ENCODE measurements around the gene S100A11.

The S100A11 gene

DNA sequence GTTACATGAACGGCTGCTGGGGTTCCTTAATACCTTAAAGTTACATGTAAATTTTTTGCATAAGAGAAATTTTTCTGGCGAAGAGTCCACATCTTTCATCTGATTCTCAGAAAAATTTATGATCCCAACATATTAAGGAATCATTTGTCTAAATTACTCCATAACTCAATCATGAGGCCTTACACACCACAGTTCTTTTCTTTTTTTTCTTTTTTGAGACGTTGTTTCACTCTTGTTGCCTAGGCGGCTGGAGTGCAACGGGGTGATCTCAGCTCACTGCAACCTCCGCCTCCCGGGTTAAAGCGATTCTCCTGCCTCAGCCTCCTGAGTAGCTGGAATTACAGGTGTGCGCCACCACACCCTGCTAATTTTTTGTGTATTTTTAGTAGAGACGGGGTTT, 2.1 kb upstream of the S100A11 start:
- DNase-seq, result no peak

DNA sequence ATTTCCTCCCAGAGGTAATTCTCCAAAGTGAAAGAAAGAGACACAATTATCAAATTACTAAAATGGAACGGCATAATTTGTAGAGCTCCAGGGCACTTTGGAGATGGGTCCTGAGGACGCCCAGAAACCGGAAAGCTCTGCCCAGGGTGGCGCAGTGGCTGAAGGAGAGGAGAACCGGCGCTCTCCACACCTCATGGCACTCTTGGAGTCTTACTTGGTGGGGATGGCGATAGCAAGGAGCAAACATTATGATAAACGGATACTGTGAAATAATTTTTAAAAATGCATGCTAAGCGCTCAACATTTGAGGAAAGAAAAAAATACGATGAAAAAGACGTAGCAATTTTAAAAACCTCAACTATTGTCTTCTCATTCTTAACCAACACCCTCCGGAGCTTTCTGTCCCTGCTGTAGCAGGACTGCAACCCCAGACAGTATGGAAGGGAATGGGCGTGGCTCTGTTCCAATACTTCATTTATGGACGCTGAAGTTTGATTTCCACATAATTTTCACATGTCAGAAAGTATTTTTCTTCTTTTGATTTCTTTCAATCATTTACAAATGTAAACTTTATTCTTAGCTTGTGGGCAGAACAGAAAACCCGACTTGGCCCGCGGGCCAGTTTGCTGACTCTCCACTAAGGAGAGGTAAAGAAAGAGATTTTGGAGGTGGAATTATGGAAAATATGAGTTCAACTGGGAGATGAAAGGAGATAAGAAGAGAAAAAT, 1.1 kb downstream of the S100A11 start:
- DNase-seq, result no peak

DNA sequence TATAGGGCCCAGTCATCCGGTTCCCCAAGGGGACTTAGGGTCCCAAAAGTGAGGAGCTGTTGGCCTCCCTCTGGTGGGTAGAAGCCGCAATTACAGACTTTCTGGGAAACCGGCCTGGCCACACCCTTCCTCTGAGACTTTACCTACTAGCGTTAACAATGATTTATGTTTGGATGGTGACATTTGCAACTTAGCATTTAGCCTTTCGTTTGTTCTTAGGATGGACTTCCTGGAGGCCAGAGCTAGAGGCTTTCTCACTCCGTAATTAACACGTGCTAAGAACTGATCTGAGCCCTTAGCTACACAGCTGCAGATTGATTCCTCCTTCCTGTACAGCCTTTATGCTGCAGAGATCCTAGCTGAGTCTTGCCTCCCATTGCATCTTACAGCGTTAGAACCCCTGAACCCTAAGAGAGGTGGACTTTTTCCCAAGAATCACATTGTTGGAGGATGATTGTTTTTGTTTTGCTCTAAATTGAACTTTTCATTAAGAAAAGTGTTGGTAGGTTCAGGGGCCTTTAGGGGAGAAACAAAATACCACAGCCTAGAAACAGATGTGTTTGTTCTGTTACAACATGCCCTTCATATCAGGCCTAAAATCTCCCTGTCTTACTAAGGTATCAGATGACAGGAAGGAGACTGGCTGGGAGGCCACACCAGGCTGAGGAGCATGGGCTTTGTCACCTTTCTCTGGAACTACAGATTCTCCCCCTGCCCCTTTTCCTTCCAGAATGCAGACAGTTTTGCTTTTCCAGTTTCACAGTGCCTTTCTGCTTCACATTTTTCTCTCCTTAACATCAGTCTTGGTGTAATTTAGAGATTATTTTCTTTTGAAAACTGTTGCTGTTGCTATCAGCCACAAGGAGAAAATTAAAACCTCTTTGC, 1.9 kb downstream of the S100A11 start:
- DNase-seq, result peak; percentile 71

DNA sequence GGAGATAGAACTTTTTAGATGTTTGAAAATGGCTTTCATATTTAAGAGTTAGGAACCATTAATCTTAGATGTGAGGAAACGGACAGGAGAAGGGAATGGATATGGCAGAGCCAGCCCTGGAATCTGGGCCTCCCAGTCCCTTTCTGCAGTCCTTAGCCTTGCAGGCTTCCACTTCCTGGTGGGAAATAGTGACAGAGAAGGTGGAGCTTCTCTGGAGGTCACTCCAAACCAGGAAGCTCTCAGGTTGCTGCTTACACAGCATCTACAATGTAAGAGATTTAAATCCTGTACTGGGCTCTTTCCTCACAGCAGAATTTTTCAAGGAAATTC, 2.5 kb downstream of the S100A11 start:
- no peak for DNase-seq

DNA sequence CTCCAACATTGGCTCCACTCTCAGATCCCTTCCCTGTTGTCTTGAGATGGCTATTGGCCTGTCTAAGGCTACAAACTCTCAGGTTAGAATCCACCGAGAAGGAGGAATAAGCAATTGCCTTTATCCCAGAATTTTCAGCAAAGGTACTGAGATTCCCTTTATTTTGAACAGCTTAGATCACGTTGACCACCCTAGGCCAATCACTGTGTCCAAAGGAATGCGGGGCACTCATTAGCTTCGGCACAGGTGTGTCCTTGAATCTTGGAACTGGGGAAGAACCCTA, 6.9 kb downstream of the S100A11 start:
- DNase-seq, result no peak

DNA sequence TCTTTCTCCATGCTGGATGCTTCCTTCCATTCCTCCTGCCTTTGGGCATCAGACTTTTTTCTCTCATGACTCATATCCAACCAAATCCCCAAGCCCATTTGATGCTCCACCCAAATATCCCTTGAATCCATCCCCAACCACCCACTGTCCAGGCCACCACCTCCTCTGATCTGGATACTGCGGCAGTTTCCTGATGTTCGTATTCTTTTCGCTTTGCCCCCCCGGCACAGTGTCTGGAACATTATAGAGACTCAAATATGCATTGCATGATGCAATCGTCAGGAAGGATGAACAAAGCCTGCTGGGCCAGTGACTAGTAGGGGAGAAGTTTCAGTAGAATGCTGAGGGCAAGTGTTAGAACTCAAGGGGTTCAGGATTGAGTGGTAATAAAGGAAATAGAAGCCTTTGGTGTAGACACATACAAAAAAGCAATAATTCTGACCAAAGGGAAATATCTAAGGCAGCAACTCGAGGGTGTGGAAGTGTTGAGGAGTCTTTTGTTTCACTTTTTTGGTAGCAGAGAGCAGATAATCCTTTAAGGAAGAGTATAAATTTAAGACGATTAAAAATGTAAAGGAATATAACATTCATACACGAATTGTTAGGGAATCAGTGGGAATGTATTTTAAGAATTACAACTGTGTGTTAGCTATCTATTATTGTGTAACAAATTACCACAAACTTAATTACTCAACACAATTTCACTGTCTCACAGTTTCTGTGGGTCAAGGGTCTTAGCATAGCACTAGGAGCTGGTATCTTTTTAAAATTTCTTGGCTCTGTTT, 7.5 kb downstream of the S100A11 start:
- peak; percentile 43 for DNase-seq

DNA sequence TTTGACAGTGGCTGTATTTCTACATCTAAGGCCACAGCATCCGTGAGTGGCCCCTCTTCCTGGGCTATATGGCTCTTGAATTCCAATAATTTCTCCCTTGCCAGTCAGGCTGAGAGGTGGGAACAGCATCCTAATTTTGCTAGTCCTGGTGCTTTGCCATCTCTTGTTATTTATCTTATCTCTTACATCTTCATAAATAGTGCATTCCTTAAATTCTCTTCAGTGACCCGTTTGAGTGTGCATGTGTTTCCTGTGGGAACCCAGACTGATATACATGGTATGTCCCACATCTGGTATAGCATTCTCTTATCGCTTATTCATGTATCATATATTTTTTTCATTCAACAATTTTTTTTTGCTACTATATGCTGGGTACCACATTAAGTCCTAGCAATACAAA, 9.9 kb downstream of the S100A11 start:
- DNase-seq, result no peak

DNA sequence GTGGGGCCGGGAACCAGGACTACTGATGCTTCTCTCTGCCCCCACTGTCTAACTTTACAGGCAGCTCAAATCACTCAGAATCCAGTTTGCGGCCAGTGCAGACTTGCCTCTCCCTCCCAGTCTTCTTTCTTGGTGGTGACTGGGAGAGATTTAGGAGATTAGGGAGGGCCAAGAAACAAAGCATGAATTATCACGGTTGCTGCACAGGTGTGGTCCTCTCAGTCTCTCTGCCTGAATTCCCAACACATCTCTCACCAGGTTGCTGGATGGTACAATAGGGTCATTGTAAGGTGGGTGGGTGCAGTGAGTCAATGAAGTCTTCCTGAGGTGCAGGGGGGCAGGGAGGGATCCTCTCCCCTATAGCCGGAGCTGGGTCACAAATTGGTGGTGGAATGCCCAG, 12.6 kb downstream of the S100A11 start:
- DNase-seq, result no peak

DNA sequence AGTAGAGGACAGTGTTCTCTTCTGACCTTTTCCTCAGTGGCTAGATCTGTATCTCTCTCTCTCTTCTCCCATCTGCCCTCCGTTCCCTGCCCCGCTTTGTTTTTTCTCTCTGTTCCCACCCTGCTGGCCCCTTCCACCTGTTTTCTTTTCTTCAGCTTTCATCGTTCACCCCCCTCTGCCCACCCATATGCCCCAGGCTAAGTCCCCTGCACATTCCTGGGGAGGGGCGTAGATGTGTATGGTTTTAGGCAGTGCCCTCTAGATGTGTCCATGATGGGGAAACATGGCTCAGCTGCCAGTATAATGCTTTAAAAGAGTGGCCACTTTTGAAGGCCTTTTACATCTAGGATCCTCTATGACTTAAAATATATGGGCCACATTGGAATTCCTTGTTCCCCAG, 13.6 kb downstream of the S100A11 start:
- no peak for DNase-seq

DNA sequence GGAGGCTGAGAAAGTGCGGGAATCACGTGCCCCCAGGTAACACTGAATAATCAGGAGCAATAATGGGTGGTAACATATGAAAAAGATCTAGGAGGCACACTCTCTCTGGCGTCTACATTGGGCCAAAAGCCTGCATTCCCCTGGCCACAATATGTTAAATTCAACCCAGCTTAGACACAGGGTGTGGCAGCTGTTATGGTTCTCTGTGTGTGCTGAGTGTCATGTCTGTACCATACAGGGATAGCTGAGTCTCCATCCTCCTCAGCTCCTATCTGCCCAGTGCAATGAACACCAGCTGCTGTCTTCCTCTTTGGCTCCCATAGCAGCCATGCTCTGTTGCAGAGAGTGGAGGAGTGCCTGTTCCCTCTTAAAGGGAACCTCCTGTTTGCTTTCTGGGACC, 14.3 kb downstream of the S100A11 start:
- no peak for DNase-seq

DNA sequence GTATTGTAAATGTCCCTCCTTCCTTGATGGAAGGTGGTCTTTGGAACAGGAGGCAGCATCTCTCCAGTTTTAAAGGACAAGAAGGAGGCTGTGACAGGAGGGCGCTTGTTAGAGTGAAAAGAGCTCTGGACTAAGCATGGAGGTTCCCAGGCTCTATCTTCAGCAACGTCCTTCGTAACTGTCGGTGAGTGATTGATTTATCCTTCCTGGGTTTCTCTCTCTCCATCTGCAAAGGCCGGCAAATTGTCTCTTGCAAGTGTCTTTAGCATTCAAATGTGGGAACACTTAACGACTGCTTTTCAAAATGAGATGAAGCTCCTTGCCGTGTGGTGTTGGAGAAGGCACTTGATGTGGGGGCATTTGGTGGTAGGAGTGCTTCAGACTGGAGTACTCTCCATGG, 15.2 kb downstream of the S100A11 start:
- DNase-seq, result no peak

DNA sequence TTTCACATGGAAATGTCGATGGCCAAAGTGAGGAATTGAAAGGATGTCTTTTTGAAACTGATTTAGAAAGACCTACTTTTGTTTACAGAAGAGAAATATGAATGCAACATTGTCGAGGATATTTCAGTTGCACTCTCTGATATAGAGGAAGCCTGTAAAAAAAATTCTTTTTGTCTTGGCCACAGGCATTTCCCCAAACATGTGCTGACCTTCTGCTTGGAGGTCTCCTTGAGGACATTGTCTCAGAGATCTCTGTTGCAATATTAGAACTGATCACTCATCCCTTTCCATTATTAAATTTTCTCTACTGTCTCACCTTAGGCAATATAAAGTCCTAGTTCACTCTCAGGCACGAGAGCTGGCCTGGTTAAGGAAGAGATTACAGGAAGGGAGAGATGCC, 16.0 kb downstream of the S100A11 start:
- DNase-seq, result no peak

DNA sequence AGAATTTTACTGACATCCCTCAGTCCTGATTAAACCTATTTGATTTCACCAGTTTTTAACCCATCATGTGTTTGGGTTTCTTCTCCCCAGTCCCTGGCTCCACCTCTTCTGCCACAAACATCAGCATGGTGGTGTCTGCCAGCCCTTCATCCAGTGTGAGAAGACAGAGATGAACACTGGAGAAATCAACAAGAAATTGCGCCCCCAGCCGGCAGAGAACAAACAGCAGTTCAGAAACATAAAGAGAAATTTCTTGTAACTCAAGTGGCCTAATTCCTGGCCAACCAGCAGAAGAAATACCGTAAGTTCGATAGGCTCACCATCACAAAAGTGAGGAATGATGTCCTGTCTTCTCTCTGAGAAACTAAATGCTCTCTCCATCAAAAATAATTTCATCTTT, 18.3 kb downstream of the S100A11 start:
- DNase-seq, result peak; percentile 34

DNA sequence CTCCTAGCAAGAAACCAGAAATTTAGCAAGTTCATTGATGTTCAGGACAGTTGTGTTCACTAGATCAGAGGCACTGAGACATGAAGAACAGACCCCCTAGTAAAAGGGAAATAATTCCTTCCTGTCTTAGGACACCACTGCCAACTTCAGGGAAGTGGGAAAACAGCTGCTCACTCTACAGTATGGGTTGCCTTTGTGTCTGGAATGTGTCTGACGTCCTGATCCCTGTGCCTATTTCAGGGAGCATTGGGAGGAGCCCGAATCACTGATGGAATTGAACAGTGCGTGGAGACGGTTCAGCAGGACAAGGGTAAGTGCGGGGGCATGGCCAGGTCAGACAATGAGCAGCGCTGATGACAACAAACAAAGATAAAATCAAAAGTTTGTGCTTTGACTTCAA, 21.0 kb downstream of the S100A11 start:
- DNase-seq, result no peak

DNA sequence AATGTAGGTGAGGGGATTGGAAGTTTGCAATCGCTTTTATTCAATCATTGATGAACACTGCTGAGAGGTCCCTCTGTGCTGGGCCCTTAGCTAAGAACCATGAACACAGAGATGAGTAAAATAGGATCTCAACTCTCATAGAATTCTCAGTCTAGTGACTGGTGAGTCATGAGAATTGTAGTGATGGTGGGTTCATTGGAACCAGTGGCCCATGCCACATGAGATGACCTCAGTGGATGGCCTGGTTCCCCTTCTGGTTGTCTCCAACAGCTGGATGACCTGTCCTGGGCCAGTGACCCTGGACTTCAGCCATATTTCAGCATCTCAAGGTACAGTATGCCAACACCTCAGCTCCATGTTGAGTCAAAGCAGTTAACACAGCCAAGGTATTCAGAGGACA, 21.9 kb downstream of the S100A11 start:
- no peak for DNase-seq

DNA sequence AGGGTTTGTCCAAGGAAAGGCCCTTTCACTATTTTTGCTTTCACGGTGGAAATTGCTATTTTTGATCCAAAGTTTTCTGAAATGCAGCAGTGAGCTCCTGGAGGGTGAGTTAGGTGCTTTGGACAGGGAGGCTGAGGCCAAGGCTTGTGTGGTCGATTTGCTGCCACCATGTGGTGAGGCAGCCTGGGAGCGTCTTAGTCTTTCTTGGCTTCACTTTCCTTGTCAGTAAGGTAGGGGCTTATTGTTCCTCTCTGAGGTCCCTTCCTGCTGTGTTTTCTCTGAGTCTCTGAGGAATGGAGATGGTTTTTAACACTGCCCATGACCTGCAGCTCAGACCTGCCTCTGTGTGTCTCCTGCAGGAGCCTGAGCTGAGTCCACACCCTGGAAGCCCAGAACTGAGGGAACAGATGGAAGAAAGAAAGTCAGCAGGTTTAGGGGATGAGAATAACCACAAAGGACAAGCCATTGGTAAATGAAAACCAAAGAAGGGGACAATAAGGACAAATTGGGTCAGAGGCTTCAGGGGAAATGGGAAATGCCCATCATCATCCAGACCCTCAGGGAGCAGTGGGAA, 23.1 kb downstream of the S100A11 start:
- DNase-seq, result peak; percentile 45

DNA sequence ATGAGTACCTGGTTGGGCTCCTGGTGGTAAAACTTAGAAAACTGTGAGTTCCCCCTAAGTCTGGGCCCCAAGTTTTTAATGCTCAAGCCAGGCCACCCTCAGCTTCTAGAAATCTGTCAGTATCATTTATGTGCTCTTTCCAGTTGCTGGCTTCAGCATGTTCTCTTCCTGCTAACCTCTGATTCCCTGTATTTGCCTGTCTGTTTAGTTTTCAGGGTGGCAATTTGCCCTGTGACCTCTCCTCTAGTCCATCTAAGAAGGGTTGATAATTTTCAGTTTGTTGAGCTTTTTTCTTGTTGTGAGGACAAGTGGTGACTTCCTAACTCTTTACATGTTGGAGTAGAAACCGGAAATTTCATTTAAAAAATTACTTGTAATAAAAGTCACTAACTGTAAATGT, 27.1 kb downstream of the S100A11 start:
- no peak for DNase-seq

DNA sequence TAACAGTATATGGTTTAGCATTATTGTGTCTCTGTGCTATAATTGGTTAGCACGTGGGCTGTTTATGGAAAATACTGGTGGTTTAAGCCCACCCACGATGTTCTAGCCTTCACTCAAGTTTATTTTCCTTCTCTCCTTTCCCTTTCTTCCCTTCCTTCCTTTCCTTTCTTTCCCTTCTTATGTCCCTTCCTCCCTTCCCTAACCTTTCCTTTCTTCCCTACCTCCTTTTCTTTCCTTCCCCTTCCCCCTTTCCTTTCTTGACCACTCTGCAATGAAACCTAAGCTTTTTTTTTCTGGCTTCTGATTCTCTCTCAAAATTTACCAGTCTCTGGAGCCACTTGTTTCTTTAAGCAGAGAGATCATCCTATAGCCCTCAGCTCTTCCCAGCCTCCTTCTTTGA, 29.8 kb downstream of the S100A11 start:
- no peak for DNase-seq

DNA sequence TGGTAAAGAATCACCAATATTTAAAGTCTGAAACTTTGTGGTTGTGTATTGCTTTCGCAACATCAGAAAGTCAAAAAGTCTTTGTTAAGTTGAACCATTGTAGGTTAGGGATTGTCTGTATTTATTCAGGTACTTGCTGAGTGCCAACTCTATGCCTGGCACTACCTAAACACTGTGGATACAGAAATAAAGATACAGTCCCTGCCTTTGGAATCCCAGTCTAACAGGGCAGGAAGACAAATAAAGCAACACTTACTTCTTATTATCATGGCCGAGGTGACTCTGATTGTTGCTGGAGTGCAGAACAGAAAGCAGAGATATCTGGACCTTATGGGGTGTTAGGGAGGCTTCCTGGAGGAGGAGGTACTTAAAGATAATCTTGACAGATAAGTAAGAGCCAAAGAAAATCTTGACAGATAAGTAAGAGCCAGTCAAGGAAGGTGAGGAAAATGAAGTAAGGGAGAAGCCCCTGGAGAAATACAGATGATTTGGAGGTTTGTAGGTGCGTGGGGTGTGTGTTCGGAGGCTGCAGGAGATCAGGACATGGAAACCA, 31.4 kb downstream of the S100A11 start:
- no peak for DNase-seq

DNA sequence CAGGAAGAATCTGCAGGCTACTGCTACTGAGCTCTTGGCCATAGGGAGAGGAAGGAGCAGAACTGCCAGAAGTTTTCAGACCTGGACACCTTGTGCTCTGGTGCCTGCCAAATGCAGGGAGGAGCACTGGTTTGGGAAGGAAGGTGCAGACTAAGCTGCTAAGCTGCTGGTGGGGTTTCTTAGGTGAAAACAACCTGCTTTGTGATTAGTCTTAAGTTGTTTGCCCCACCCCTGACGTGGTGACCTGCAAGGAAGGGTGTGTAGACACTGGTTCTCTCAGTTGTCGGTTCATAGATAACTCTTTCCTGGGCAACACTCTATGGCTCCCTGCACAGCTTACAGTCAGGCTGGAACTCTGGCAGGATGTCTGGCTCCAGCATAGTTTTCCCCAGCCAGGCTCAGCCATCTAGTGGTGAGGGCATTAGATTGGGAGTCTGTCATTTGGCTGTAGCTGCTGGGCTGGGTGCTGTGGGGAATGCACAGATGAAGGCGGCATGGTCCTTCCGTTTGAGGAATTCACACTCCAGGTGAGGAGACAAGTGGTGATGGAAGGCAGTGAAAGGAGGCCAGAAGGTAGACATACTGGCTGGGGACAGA, 32.9 kb downstream of the S100A11 start:
- DNase-seq, result no peak

DNA sequence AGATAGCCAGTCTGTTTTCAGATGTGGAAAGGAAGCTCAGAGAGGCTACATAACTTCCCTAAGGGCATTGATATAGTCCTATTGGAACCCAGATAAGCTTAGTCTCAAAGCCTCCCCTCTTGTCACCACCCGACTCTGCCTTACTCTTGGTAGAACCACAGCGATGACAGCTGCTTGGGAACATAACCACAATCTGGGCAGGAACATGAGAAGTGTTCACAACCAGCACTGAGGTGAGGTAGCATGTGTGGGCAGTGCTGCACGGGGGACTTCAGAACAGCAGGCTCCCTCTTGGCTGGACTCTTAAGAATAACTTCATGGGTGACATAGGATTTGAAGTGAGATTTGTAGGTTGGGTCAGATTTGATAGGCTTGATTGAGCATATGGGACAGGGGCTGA, 33.8 kb downstream of the S100A11 start:
- DNase-seq, result no peak

DNA sequence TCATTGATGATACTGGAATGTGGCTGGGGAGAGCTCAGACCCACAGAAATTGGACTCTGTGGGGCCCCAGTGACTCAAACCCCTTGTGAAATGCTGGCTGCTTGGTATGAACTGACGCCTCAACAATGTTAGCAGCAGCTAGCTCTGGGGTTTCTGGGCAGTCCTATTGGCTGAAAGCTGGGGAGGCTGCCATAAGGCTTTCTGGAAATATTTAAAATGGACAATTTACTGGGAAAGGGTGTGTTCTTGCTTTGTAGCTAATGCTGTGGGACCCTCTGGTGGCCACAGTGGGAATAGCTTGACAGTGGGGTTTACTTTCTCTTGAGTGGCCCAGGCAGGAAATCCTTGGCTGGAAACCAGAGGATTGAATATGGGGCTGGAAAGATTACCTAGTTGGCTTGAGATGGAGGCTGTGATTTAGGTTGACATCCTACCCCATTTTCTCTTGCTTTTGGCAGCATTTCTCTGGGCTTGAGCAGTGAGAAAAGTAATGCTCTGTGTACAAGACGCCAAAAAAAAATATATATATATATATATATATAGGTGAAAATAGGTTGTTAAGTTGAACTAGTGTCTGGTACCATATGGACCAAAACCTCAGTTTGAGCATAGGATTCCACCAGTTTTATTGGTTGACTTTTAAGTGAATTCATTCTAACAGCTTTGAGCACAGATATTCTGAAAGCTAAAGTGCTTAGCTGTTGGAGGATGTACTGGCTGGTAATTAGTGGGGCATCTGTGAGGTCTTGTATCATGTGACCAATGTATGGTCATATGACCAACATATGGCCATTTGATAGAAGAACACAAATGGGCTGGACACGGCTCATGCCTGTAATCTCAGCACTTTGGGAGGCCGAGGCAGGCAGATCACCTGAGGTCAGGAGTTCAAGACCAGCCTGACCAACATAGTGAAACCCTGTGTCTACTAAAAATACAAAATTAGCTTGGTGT, 34.9 kb downstream of the S100A11 start:
- DNase-seq, result peak; percentile 64

Measured in stimulated activated CD4-positive, alpha-beta T cell treated with anti-CD3 and anti-CD28 coated beads, Interleukin-1b, Interleukin-23, amount 100 ng/mL, for 48 hours (primary cell).